SK-N-SH (cell line): ENCODE data around the gene SNAPC3.

Experiments used
- EZH2phosphoT487 ChIP-seq: fragments of 200-600 bp; sonication (generic); IDR thresholded peaks from 2 replicates; pipeline ENCODE4 v1.6.1; 2017; ENCODE audit warnings: low read depth, mixed run types, mild to moderate bottlenecking, antibody characterized with exemption, moderate library complexity, borderline replicate concordance
- FOSL2 ChIP-seq: IDR thresholded peaks from 2 replicates; pipeline ENCODE4 v1.4.0; 2012; ENCODE audit warnings: low read depth, mild to moderate bottlenecking, moderate library complexity, borderline replicate concordance
- NFIC ChIP-seq: IDR thresholded peaks from 2 replicates; pipeline ENCODE4 v1.4.0; 2012; ENCODE audit warnings: borderline replicate concordance
- NRF1 ChIP-seq: IDR thresholded peaks from 2 replicates; pipeline ENCODE4 v1.6.1; 2012; ENCODE audit warnings: low read depth, mild to moderate bottlenecking, low read length
- POLR2AphosphoS5 ChIP-seq: IDR thresholded peaks from 2 replicates; pipeline ENCODE4 v1.6.1; 2012; ENCODE audit warnings: low read depth, low read length
- RCOR1 ChIP-seq: fragments of 150-350 bp; IDR thresholded peaks from 2 replicates; pipeline ENCODE4 v1.6.1; 2017; ENCODE audit warnings: antibody characterized with exemption, low read length
- RFX5 ChIP-seq: IDR thresholded peaks from 2 replicates; pipeline ENCODE4 v1.6.1; 2012; ENCODE audit warnings: mild to moderate bottlenecking, improper control_type of control experiment, low read length
- SIN3A ChIP-seq: IDR thresholded peaks from 2 replicates; pipeline ENCODE4 v1.6.1; 2012; ENCODE audit warnings: low read depth, mild to moderate bottlenecking, low read length, moderate library complexity, borderline replicate concordance
- TF ChIP-seq, protein P1 (sequence below): fragments of 200-600 bp; sonication (generic); IDR thresholded peaks from 2 replicates; pipeline ENCODE4 v1.6.1; 2017; ENCODE audit warnings: antibody characterized with exemption, mild to moderate bottlenecking, moderate library complexity
- TF ChIP-seq, protein P2 (sequence below): IDR thresholded peaks from 2 replicates; pipeline ENCODE4; 2012
- TF ChIP-seq, protein P3 (sequence below): IDR thresholded peaks from 2 replicates; pipeline ENCODE4 v1.4.0; 2012; ENCODE audit warnings: low read depth, borderline replicate concordance
- TF ChIP-seq, protein P4 (sequence below): IDR thresholded peaks from 2 replicates; pipeline ENCODE4 v1.6.1; 2012; ENCODE audit warnings: mild to moderate bottlenecking, low read depth, low read length, moderate library complexity
- TF ChIP-seq, protein P5 (sequence below): IDR thresholded peaks from 2 replicates; pipeline ENCODE4 v1.4.0; 2012; ENCODE audit warnings: low read depth
- TF ChIP-seq, protein P6 (sequence below): fragments of 150-350 bp; IDR thresholded peaks from 2 replicates; pipeline ENCODE4 v1.6.1; 2016; ENCODE audit warnings: mild to moderate bottlenecking, low read depth, low read length

DNA sequence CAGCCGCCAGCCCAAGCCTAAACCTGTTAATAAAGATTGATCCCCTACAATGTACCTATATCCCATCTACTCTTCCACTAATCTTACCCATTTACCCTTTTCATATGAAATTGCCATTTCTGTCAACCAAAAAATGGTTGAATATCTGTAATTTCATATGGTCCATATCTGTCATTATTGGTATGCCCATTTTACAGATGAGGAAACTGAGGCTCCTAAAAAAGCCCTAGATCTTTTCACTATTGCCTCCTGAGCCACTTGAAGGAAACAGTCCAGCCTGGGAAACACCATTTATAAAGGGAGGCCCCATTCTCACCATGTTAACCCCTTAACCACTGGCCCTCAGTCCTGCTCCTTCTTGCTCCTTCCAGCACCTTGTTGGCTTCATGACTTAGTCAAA is 41.2 kb upstream of the SNAPC3 start:
- TF ChIP-seq POLR2AphosphoS5 (no peak), RFX5 (no peak), NRF1 (no peak), SIN3A (no peak), EZH2phosphoT487 (no peak), RCOR1 (no peak), NFIC (no peak), FOSL2 (no peak)
- TF ChIP-seq, protein P1, sequence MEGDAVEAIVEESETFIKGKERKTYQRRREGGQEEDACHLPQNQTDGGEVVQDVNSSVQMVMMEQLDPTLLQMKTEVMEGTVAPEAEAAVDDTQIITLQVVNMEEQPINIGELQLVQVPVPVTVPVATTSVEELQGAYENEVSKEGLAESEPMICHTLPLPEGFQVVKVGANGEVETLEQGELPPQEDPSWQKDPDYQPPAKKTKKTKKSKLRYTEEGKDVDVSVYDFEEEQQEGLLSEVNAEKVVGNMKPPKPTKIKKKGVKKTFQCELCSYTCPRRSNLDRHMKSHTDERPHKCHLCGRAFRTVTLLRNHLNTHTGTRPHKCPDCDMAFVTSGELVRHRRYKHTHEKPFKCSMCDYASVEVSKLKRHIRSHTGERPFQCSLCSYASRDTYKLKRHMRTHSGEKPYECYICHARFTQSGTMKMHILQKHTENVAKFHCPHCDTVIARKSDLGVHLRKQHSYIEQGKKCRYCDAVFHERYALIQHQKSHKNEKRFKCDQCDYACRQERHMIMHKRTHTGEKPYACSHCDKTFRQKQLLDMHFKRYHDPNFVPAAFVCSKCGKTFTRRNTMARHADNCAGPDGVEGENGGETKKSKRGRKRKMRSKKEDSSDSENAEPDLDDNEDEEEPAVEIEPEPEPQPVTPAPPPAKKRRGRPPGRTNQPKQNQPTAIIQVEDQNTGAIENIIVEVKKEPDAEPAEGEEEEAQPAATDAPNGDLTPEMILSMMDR: no peak
- TF ChIP-seq, protein P2, sequence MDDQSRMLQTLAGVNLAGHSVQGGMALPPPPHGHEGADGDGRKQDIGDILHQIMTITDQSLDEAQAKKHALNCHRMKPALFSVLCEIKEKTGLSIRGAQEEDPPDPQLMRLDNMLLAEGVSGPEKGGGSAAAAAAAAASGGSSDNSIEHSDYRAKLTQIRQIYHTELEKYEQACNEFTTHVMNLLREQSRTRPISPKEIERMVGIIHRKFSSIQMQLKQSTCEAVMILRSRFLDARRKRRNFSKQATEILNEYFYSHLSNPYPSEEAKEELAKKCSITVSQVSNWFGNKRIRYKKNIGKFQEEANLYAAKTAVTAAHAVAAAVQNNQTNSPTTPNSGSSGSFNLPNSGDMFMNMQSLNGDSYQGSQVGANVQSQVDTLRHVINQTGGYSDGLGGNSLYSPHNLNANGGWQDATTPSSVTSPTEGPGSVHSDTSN: no peak
- TF ChIP-seq, protein P3, sequence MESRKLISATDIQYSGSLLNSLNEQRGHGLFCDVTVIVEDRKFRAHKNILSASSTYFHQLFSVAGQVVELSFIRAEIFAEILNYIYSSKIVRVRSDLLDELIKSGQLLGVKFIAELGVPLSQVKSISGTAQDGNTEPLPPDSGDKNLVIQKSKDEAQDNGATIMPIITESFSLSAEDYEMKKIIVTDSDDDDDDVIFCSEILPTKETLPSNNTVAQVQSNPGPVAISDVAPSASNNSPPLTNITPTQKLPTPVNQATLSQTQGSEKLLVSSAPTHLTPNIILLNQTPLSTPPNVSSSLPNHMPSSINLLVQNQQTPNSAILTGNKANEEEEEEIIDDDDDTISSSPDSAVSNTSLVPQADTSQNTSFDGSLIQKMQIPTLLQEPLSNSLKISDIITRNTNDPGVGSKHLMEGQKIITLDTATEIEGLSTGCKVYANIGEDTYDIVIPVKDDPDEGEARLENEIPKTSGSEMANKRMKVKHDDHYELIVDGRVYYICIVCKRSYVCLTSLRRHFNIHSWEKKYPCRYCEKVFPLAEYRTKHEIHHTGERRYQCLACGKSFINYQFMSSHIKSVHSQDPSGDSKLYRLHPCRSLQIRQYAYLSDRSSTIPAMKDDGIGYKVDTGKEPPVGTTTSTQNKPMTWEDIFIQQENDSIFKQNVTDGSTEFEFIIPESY: no peak
- TF ChIP-seq, protein P4, sequence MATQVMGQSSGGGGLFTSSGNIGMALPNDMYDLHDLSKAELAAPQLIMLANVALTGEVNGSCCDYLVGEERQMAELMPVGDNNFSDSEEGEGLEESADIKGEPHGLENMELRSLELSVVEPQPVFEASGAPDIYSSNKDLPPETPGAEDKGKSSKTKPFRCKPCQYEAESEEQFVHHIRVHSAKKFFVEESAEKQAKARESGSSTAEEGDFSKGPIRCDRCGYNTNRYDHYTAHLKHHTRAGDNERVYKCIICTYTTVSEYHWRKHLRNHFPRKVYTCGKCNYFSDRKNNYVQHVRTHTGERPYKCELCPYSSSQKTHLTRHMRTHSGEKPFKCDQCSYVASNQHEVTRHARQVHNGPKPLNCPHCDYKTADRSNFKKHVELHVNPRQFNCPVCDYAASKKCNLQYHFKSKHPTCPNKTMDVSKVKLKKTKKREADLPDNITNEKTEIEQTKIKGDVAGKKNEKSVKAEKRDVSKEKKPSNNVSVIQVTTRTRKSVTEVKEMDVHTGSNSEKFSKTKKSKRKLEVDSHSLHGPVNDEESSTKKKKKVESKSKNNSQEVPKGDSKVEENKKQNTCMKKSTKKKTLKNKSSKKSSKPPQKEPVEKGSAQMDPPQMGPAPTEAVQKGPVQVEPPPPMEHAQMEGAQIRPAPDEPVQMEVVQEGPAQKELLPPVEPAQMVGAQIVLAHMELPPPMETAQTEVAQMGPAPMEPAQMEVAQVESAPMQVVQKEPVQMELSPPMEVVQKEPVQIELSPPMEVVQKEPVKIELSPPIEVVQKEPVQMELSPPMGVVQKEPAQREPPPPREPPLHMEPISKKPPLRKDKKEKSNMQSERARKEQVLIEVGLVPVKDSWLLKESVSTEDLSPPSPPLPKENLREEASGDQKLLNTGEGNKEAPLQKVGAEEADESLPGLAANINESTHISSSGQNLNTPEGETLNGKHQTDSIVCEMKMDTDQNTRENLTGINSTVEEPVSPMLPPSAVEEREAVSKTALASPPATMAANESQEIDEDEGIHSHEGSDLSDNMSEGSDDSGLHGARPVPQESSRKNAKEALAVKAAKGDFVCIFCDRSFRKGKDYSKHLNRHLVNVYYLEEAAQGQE: no peak
- TF ChIP-seq, protein P5, sequence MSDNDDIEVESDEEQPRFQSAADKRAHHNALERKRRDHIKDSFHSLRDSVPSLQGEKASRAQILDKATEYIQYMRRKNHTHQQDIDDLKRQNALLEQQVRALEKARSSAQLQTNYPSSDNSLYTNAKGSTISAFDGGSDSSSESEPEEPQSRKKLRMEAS: no peak
- TF ChIP-seq, protein P6, sequence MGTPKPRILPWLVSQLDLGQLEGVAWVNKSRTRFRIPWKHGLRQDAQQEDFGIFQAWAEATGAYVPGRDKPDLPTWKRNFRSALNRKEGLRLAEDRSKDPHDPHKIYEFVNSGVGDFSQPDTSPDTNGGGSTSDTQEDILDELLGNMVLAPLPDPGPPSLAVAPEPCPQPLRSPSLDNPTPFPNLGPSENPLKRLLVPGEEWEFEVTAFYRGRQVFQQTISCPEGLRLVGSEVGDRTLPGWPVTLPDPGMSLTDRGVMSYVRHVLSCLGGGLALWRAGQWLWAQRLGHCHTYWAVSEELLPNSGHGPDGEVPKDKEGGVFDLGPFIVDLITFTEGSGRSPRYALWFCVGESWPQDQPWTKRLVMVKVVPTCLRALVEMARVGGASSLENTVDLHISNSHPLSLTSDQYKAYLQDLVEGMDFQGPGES: no peak
